ENCODE measurements around the gene EYS. TPM values are rescaled to one million over a fixed set of nuclear protein-coding genes. Genes with fewer than 3 reads are reported as not detected.

The EYS gene
- polyA plus RNA-seq, 2 of the 4 experiments (the other 2 are of a cell fraction) = 0.03 to 0.06 TPM

DNA sequence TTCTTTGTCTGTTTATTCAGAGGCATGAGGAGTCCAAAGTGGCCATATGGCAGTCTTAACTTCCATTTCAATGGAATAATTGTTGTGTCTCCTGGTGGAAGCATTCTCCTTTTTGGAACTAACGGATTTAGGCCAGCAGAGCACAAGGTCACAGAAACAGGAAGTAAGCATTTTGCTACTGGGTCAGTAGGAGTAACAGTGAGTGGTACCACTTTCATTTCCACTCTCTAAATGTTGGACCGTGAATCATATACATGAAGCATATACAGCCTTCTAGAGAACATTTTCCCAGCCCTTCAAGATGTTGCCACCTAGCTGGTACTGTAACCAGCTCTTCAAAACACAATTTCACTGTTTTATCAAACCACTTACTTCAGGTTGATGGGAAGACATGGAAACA, 182.8 kb downstream of the EYS start:
- ATAC-seq (no peak), FAIRE-seq (no peak), DNase-seq (ENCODE audit: low read depth in 1 of 2, low spot score in 1 of 2) (no peak)
- no peak overlapping the region for H3K4me2 ChIP-seq
- POLR2A ChIA-PET = no interaction called here
- H3K4me1 ChIP-seq = no peaks in the 10 kb centered on the region
- no peak overlapping the region for H3K4me3 ChIP-seq
- 55% methylated on average over 2 of the region's 2 CpGs for WGBS (ENCODE audit: missing lambda C conversion rate)
- TF ChIP-seq PHF8 (IDR thresholded peaks at IDR 0.05; ENCODE audit: borderline replicate concordance, low read depth) (no peak), CBX2 (IDR thresholded peaks at IDR 0.05; ENCODE audit: borderline replicate concordance, low read depth) (no peak), RNF2 (IDR thresholded peaks at IDR 0.05; ENCODE audit: borderline replicate concordance, low read depth) (no peak), RFX5 (IDR thresholded peaks at IDR 0.05) (no peak), GATA3 (IDR thresholded peaks at IDR 0.05; ENCODE audit: borderline replicate concordance) (no peak), JUN (IDR thresholded peaks at IDR 0.05) (no peak), EHF (CRISPR knock-in tag; IDR thresholded peaks at IDR 0.05) (no peak), FOSL2 (IDR thresholded peaks at IDR 0.05) (no peak), FOSL2 (CRISPR knock-in tag; IDR thresholded peaks at IDR 0.05) (no peak), CHD4 (IDR thresholded peaks at IDR 0.05; ENCODE audit: borderline replicate concordance) (no peak), NPAS2 (CRISPR knock-in tag; IDR thresholded peaks at IDR 0.05; ENCODE audit: borderline replicate concordance) (no peak), NR3C1 (IDR thresholded peaks at IDR 0.05) (no peak), TFCP2L1 (CRISPR knock-in tag; IDR thresholded peaks at IDR 0.05) (no peak), CHD2 (IDR thresholded peaks at IDR 0.05; ENCODE audit: low read length, partially characterized antibody) (no peak), ESRRA (IDR thresholded peaks at IDR 0.05; ENCODE audit: borderline replicate concordance, low read length) (no peak), HDAC2 (IDR thresholded peaks at IDR 0.05) (no peak)
- TF ChIP-seq, protein P1, sequence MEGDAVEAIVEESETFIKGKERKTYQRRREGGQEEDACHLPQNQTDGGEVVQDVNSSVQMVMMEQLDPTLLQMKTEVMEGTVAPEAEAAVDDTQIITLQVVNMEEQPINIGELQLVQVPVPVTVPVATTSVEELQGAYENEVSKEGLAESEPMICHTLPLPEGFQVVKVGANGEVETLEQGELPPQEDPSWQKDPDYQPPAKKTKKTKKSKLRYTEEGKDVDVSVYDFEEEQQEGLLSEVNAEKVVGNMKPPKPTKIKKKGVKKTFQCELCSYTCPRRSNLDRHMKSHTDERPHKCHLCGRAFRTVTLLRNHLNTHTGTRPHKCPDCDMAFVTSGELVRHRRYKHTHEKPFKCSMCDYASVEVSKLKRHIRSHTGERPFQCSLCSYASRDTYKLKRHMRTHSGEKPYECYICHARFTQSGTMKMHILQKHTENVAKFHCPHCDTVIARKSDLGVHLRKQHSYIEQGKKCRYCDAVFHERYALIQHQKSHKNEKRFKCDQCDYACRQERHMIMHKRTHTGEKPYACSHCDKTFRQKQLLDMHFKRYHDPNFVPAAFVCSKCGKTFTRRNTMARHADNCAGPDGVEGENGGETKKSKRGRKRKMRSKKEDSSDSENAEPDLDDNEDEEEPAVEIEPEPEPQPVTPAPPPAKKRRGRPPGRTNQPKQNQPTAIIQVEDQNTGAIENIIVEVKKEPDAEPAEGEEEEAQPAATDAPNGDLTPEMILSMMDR (IDR thresholded peaks at IDR 0.05) = no peak
- CTCF ChIA-PET = interaction anchor here (0.6 kb wide), 1 partner anchor 21 kb away, joined by 4 read pairs; no protein-coding TSS in a partner anchor
- no peak overlapping the region for H3K27ac ChIP-seq
- no peaks in the 10 kb centered on the region for H3K9me3 ChIP-seq

DNA sequence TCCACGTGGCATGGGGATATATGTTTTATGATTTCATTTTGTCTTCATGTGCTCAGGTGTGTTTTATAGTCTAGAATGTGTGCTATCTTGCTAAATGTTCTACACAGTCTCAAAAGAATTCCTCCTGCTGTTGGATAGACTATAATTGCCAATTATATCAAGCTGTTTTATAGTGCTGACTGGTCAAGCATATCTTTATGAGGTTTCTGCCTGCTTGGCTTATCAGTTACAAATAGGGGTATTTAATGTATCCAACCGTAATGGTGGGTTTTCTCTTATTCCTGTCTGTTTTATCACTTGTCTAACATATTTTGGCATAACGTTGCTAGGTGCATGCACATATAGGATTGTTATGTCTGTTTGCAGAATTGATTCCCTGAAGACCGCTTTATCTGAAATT, 201.3 kb downstream of the EYS start:
- no peak for TF ChIP-seq ESRRA (IDR thresholded peaks at IDR 0.05; ENCODE audit: borderline replicate concordance, low read length)
- no peak for TF ChIP-seq SREBF2 (IDR thresholded peaks at IDR 0.05)
- TF ChIP-seq, protein P2, sequence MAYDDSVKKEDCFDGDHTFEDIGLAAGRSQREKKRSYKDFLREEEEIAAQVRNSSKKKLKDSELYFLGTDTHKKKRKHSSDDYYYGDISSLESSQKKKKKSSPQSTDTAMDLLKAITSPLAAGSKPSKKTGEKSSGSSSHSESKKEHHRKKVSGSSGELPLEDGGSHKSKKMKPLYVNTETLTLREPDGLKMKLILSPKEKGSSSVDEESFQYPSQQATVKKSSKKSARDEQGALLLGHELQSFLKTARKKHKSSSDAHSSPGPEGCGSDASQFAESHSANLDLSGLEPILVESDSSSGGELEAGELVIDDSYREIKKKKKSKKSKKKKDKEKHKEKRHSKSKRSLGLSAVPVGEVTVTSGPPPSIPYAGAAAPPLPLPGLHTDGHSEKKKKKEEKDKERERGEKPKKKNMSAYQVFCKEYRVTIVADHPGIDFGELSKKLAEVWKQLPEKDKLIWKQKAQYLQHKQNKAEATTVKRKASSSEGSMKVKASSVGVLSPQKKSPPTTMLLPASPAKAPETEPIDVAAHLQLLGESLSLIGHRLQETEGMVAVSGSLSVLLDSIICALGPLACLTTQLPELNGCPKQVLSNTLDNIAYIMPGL (CRISPR knock-in tag; IDR thresholded peaks at IDR 0.05; ENCODE audit: borderline replicate concordance) = no peak
- TF ChIP-seq FOXS1 (CRISPR knock-in tag; IDR thresholded peaks at IDR 0.05) = no peak
- TF ChIP-seq, protein P1 (IDR thresholded peaks at IDR 0.05) = no peak
- no peak for TF ChIP-seq GATA3 (IDR thresholded peaks at IDR 0.05; ENCODE audit: borderline replicate concordance)
- TF ChIP-seq HDAC2 (IDR thresholded peaks at IDR 0.05) = no peak
- no peak for TF ChIP-seq TP53 (CRISPR knock-in tag; IDR thresholded peaks at IDR 0.05)
- FAIRE-seq = no peak
- no peak for DNase-seq (ENCODE audit: low read depth in 1 of 2, low spot score in 1 of 2)
- POLR2A ChIA-PET = no interaction called here
- CTCF ChIA-PET = no interaction called here
- Histone ChIP-seq H3K4me2 (no peak overlapping the region), H3K4me1 (no peaks in the 10 kb centered on the region), H3K9me3 (no peaks in the 10 kb centered on the region), H3K27ac (no peak overlapping the region), H3K4me3 (no peak overlapping the region)
- WGBS (ENCODE audit: missing lambda C conversion rate) = 33% methylated on average over 4 of the region's 4 CpGs
- no peak for ATAC-seq

Measured in A549 (cell line).